22Rv1 (cell line): ENCODE data around the gene SLC38A10.

Experiments used
- H3K27ac ChIP-seq: fragments of 450-650 bp; 2 replicates; pipeline ENCODE4 v1.5.1; 2017
- CTCF ChIP-seq: fragments of 450-650 bp; IDR thresholded peaks from 2 replicates; pipeline ENCODE4 v1.5.1; 2017; ENCODE audit warnings: mild to moderate bottlenecking
- ZFX ChIP-seq: fragments of 450-650 bp; IDR thresholded peaks from 2 replicates; pipeline ENCODE4 v1.6.1; 2017; ENCODE audit warnings: antibody characterized with exemption, borderline replicate concordance

Gene SLC38A10

GRCh38 chr17:81210466-81210865, 84.6 kb downstream of the SLC38A10 start:
- H3K27ac ChIP-seq = no peak overlapping the region
- TF ChIP-seq ZFX (no peak), CTCF (no peak)

- H3K27ac ChIP-seq = no peak overlapping the region
- TF ChIP-seq ZFX (no peak), CTCF (no peak)
Observed at GRCh38 chr17:81209141-81209540, 86.0 kb downstream of the SLC38A10 start.

GRCh38 chr17:81208651-81209050, 86.5 kb downstream of the SLC38A10 start:
- TF ChIP-seq ZFX (no peak), CTCF (no peak)

GRCh38 chr17:81207610-81208581, 87.2 kb downstream of the SLC38A10 start:
- TF ChIP-seq ZFX (no peak), CTCF (no peak)

More at GRCh38 chr17:81208651-81209050, 86.5 kb downstream of the SLC38A10 start:
- H3K27ac ChIP-seq = no peak overlapping the region

GRCh38 chr17:81206657-81207056, 88.5 kb downstream of the SLC38A10 start:
- no peak overlapping the region for H3K27ac ChIP-seq
- no peak for TF ChIP-seq CTCF
- TF ChIP-seq ZFX = no peak

More at GRCh38 chr17:81207610-81208581, 87.2 kb downstream of the SLC38A10 start:
- H3K27ac ChIP-seq = no peak overlapping the region

GRCh38 chr17:81206166-81206565, 88.9 kb downstream of the SLC38A10 start:
- TF ChIP-seq CTCF (no peak), ZFX (no peak)
- H3K27ac ChIP-seq = no peak overlapping the region

GRCh38 chr17:81204578-81204977, 90.5 kb downstream of the SLC38A10 start:
- TF ChIP-seq CTCF (no peak), ZFX (no peak)
- H3K27ac ChIP-seq = no peak overlapping the region
